Kasumi-1 (cell line): Measurements from ENCODE around the gene IL15RA.
"Not testable (repeated sequence)": the region's sequence is repeated elsewhere in the genome, so short reads cannot be mapped to it uniquely, and the experiment has no call there.

Experiments
- DNase-seq, 2 experiments: peaks; one replicate each; lab custom pipeline; 2025; lab: John Stamatoyannopoulos, UW

IL15RA gene

DNA sequence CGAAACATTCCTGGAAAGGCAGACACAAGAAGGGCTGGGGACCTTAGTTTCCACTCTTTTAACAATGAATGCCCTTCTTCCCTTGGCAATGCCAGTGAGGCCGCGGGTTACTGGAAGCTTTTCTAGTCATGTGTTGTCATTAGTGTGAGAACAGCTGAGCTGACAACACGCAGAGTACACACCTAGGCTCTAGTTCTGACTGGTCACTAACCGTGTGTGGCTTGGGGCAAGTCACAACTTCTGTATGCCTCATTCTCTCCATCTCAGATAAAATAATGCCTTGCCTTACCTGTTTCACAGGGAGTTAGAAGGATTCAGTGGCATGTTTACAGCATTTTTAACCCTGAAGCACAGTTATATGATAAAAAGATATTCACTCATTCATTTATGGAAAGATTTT, 55.6 kb downstream of the IL15RA start:
- DNase-seq, result no peak

DNA sequence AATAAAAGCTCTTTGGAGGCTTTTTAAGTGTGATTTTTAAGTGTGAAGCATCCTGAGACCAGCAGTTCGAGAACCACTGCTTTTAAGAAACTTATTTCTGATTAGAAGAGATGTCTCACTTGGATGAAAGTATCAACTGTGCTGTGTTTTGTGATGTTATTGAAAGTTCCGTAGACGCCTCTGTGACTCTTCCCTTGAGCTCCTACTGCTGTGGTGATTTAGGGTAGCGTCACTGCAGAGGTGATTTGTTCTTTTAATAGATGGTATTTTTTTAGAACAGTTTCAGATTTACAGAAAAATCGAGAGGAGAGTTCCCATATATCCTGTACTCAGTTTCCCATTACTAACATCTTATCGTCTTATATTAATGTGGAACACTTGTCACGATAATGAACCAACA, 57.8 kb downstream of the IL15RA start:
- DNase-seq, result no peak

DNA sequence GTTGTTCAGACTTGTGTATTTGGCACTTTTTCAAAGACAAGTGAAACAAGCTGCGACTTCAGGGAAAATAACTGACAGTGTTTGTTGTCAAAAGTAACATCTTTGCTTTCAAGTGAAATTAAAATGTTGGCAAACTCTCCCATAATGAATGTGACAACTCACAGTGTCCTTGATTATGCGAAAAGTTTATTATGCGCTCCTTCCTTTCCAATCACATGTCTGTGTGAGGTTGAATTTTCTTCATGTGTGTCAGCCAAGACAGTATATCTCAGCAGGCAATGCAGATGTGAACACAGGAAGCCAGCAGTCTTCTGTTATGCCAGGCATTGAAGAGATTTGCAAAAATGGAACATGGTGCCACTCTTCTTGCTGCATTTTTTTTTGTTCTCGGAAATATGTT, 58.6 kb downstream of the IL15RA start:
- DNase-seq, result no peak

DNA sequence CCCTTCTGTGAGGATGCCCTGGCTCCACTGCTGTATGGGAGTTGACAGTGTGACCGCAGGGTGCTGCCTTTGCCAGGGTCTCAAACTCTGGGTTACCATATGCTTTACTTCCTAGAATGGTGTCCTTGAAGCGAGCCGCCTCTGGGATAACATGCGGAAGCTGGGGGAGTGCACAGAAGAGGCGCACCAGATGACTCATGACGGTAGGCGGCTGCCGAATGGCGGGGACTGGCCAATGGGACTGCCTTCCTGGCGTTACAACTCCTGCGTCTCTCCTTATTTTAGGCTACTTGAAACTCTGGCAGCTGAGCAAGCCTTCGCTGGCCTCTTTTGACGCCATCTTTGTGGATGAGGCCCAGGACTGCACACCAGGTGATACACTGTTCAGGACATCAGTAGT, 60.0 kb downstream of the IL15RA start:
- no peak for DNase-seq

DNA sequence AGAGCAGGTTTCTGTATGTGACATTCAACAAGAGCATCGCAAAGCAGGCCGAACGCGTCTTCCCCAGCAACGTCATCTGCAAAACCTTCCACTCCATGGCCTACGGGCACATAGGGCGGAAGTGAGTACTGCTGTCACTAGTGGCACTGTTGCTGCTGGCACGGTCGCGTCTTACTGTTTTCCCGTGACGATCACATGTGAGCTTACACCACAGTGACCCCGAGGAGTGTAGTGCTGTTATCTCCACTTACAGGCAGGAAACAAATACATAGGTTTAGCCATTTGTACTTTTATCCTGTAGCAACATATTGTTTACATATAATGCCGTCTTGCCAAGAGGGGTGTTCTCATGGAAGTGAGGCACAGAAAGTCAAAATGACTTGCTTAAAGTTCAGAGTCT, 61.9 kb downstream of the IL15RA start:
- no peak for DNase-seq

DNA sequence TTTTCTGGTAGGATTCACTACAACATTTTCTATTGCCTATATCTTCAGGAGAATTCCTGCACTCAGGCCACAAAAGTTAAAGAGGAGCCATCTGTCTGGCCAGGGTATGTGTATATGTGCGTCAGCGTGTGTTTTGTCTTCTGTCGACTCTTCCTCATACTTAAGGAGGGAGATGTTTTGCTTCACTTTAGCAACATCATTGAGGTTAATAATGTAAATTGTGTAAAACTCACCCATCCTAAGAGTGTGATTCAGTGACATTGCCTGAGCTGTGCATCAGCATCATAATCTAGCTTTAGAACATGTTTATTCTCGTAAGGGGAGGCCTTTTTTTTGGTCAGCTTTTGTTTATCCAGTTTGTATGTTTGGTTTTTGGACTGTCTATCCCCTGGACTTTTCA, 63.6 kb downstream of the IL15RA start:
- no peak for DNase-seq

DNA sequence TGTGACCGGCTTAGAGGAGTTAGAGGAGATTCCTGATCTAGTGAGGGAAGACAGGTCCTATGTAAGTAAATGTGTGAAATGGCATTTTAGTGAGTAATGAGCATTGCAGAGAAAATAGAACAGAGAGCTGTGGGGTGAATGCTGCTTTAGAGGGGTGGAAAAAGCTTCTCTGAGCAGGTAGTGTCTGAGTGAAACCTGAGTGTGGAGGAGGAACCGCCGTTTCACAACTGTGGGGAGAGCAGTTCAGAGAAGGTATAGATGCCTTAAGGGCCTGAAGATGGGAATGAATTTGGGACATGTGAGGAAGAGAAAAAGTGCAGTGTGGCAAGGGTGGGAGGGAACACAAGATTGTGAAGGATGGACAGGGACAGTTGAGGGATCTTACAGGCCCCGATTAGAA, 65.7 kb downstream of the IL15RA start:
- DNase-seq, result no peak

DNA sequence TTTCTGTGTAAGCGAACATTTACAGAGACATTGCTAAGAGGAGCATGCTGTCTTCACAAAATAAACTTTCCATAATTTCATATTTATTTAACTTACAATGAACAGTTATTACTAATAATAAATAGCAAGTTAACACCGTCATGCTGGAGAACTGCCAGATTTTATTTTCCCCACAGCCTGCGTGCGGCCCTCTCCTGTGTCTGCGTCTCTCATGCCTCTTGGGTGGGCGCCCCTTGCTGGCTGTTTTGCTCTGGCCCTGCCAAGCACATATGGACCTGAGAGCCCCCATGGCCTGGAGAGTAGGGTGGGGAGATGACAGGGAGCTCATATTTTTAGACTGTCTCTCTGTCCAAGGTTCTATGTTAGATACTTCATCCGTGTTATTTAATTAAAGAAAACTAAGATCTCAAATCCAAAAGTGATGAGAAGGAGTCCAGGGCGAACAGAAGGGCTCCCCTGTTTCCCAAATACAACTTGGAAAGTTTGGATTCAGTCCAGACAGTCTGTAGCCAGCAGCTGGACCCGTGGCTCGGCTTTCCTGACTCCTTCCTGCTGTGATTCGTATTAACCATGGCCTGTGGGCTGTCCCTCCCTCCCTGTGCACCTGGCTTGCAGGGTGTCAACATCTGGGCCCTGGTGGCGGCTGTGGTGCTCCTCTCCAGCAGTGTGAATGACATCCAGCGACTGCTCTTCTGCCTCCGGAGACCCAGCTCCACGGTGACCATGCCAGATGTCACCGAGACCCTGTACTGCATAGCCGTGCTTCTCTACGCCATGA, 66.8 kb downstream of the IL15RA start:
- DNase-seq, result no peak

DNA sequence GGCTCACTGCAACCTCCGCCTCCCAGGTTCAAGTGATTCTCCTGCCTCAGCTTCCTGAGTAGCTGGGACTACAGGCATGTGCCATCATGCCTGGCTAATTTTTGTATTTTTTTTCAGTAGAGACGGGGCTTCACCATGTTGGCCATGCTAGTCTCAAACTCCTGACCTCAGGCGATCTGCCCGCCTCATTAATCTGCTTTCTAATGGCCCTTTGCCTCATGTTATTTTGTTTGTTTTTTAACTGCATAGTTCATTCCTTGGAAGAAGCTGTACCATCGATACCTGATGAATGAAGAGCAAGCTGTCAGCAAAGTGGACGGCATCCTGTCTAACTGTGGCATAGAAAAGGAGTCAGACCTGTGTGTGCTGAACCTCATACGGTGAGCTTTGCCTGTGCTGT, 68.7 kb downstream of the IL15RA start:
- not testable (repeated sequence) for DNase-seq

DNA sequence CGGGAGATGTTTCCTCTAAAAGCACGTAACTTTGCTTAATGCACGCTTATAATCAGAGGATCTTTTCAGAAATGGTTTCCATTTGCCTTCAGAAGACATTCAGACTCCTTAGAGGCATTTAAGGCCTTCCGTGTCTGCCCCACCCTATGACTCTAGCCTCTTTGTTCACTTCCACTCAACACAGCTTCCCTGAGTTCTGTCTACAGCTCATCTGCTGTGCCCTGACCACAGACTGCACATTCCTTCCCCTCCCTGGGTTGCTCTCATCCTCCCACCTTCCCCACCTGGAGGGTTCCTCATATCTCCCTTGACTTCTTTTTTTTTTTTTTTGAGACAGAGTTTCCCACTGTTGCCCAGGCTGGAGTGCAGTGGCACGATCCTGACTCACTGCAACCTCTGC, 70.7 kb downstream of the IL15RA start:
- DNase-seq, result no peak

DNA sequence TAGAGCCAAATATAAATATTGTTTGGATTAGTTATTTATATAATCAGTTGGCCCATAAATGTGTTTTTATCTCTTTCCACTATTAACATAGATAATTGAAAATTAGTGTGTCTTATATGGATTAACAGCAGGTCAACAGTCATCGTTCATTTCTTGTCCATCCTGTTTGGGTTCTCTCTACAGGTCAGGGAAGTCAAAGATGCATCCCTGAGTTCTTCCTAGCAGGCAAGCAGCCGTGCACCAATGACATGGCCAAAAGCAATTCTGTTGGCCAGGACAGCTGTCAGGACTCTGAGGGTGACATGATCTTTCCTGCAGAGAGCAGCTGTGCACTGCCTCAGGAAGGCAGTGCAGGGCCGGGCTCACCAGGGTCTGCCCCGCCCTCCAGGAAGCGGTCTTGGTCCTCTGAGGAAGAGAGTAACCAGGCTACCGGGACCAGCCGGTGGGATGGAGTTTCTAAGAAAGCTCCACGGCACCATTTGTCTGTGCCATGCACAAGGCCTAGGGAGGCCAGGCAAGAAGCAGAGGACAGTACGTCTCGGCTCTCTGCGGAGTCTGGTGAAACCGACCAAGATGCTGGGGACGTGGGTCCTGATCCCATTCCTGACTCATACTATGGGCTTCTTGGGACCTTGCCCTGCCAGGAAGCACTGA, 71.4 kb downstream of the IL15RA start:
- DNase-seq, result no peak

DNA sequence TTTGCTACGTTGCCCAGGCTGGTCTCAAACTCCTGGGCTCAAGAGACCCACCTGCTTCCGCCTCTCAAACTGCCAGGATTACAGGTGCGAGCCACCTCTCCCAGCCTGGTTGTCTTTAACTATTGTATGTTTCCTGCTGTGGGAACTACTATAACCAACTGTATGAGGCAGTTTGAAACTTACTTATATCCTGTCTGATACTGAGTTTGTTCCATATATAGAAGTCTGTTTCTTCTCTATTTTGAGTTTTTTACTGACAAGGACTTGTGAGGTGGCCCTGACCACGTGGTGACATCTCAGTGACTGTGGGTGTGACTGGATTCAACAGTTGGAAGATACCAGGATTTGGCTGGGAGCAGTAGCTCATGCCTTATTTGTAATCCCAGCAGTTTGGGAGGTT, 73.1 kb downstream of the IL15RA start:
- DNase-seq, result no peak

DNA sequence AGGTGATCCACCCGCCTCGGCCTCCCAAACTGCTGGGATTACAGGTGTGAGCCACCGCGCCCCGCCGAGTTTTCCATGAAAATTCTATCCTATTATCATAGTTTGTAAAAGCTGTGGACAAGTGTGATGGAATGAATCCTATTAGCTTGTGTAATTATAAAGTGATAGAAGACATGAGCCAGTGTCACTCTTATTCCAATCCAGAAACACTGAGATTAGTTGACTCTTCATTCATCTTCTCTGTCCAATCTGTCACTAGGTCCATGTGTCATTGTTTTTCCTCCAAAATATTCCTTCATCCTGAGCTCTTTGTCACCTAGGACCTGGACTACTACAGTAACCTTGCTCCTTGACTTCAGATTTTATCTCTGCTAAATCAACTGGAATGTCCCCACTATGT, 73.8 kb downstream of the IL15RA start:
- DNase-seq, result no peak

DNA sequence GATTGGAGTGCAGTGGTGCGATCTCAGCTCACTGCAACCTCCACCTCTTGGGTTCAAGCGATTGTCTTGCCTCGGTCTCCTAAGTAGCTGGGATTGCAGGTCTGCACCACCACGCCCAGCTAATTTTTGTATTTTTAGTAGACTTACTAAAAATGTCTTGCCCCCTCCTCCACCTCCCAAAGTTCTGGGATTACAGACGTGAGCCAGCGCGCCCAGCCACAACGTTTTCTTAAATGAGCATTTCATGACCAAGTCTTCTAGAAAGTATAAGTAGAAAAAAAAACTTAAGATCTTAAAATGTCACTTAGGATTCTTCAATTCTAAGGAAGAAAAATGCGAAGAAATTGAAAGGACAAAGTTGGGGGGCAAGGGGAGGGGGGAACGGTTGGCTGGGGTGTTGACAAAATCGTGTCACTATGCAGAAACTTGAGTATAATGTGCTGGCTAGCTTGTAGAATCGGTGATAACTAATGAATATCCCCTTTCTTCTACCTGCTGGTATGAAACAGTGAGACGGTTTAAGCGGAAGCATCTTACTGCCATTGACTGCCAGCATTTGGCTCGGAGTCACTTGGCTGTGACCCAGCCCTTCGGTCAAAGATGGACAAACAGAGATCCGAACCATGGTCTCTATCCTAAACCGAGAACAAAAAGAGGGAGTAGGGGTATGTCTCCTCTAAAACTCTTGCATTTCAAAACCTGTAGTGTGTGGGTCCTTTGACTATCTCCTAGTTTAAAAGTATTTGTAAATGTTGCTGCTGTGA, 74.7 kb downstream of the IL15RA start:
- DNase-seq, result no peak
